HepG2 (cell line): ENCODE measurements around the gene ANO6. TPM values are rescaled to one million over a fixed set of nuclear protein-coding genes. Genes with fewer than 3 reads are reported as not detected.

ENCODE experiments used
- CEBPB ChIP-seq: IDR thresholded peaks from 2 replicates; pipeline ENCODE4 v1.6.1; 2011; ENCODE audit warnings: low read depth, low read length, improper control_type of control experiment, borderline replicate concordance
- CREM ChIP-seq, 2 experiments: sonication (generic) in 1 of 2; formaldehyde crosslinking in 1 of 2; IDR thresholded peaks; 2 replicates each; pipeline versions ENCODE4 v1.4.0 to v1.6.1; 2016 to 2020; ENCODE audit warnings: antibody characterized with exemption in 1 of 2, mild to moderate bottlenecking in 1 of 2, missing genetic modification reagents in 1 of 2
- DMAP1 ChIP-seq: IDR thresholded peaks from 2 replicates; pipeline ENCODE4 v1.6.1; 2016
- DNMT3B ChIP-seq: conservative IDR thresholded peaks from 2 replicates; pipeline ENCODE4 v1.6.1; 2016; ENCODE audit warnings: missing biosample characterization, control low read depth
- HOMEZ ChIP-seq: IDR thresholded peaks from 2 replicates; pipeline ENCODE4 v1.6.1; 2016; ENCODE audit warnings: low read depth
- HOXA3 ChIP-seq: sonication (generic); formaldehyde crosslinking; IDR thresholded peaks from 2 replicates; pipeline ENCODE4 v1.5.0; 2020; ENCODE audit warnings: missing genetic modification reagents
- HOXA5 ChIP-seq: sonication (generic); formaldehyde crosslinking; IDR thresholded peaks from 2 replicates; pipeline ENCODE4 v1.4.0; 2020; ENCODE audit warnings: missing genetic modification reagents
- MATR3 ChIP-seq: sonication (generic); formaldehyde crosslinking; IDR thresholded peaks from 2 replicates; pipeline ENCODE4 v1.4.0; 2020; ENCODE audit warnings: missing genetic modification reagents
- NFKBIZ ChIP-seq: IDR thresholded peaks from 2 replicates; pipeline ENCODE4 v1.6.1; 2018; ENCODE audit warnings: missing genetic modification reagents, missing compliant biosample characterization
- NR2F1 ChIP-seq, 2 experiments: fragments of 450-650 bp in 1 of 2; formaldehyde crosslinking in 1 of 2; IDR thresholded peaks; 2 replicates each; pipeline versions ENCODE4 v1.5.0 to v1.6.1; 2016 to 2020; ENCODE audit warnings: mild to moderate bottlenecking in 1 of 2, missing compliant biosample characterization in 1 of 2, missing genetic modification reagents in 1 of 2, moderate library complexity in 1 of 2
- NR2F2 ChIP-seq: IDR thresholded peaks from 2 replicates; pipeline ENCODE4 v1.6.1; 2012; ENCODE audit warnings: low read depth, inconsistent platforms, borderline replicate concordance
- REST ChIP-seq, 2 experiments: IDR thresholded peaks; 2 replicates each; pipeline ENCODE4 v1.6.1; 2011 to 2012; ENCODE audit warnings: low read length in 2 of 2, borderline replicate concordance in 1 of 2, low read depth in 1 of 2, mild to moderate bottlenecking in 1 of 2, moderate library complexity in 1 of 2
- SMARCE1 ChIP-seq: fragments of 450-650 bp; IDR thresholded peaks from 2 replicates; pipeline ENCODE4 v1.6.1; 2017; ENCODE audit warnings: borderline replicate concordance
- SOX6 ChIP-seq, 2 experiments: fragments of 450-650 bp in 1 of 2; sonication (generic) in 1 of 2; formaldehyde crosslinking in 1 of 2; IDR thresholded peaks; 2 replicates each; pipeline versions ENCODE4 v1.4.0 to v1.6.1; 2017 to 2020; ENCODE audit warnings: antibody characterized with exemption in 1 of 2, mild to moderate bottlenecking in 1 of 2, missing genetic modification reagents in 1 of 2
- STAG1 ChIP-seq: sonication (generic); formaldehyde crosslinking; IDR thresholded peaks from 2 replicates; pipeline ENCODE4 v1.4.0; 2020; ENCODE audit warnings: missing genetic modification reagents
- ZBTB7B ChIP-seq: sonication (generic); formaldehyde crosslinking; IDR thresholded peaks from 2 replicates; pipeline ENCODE4 v1.4.0; 2020; ENCODE audit warnings: missing genetic modification reagents
- ZNF501 ChIP-seq: sonication (generic); formaldehyde crosslinking; IDR thresholded peaks from 2 replicates; pipeline ENCODE4 v1.5.1; 2020; ENCODE audit warnings: mild to moderate bottlenecking, moderate library complexity, missing genetic modification reagents
- ZNF549 ChIP-seq: sonication (generic); formaldehyde crosslinking; IDR thresholded peaks from 2 replicates; pipeline ENCODE4 v1.5.0; 2020; ENCODE audit warnings: missing genetic modification reagents
- ZNF557 ChIP-seq: sonication (generic); formaldehyde crosslinking; IDR thresholded peaks from 2 replicates; pipeline ENCODE4 v1.4.0; 2020; ENCODE audit warnings: missing genetic modification reagents
- ZNF607 ChIP-seq: sonication (generic); formaldehyde crosslinking; IDR thresholded peaks from 2 replicates; pipeline ENCODE4 v1.5.1; 2020; ENCODE audit warnings: missing genetic modification reagents, mild to moderate bottlenecking, borderline replicate concordance
- ZNF792 ChIP-seq: IDR thresholded peaks from 2 replicates; pipeline ENCODE4 v1.6.1; 2016
- polyA plus RNA-seq, 8 experiments: library from polyadenylated mRNA; depleted of rRNA in 3 of 8; stranded (reverse) in 7 of 8; unstranded in 1 of 8; fragments of >200 nt; fragmentation: Illumina TruSeq in 4 of 8; extraction: Trizol in 4 of 8; gene quantifications; 2 replicates each; pipeline versions ENCODE4 v1.2.1 to v1.2.3, GENCODE V29; 2011 to 2016; ENCODE audit warnings: low read depth in 4 of 8, missing spikeins in 1 of 8, mixed read lengths in 1 of 8; ENCODE audit not compliant: insufficient read depth in 1 of 8
- total RNA-seq, 5 experiments: library from RNA; depleted of rRNA; stranded (reverse); fragments of >200 nt; fragmentation: Illumina TruSeq; extraction: Trizol; gene quantifications; 2 replicates each; pipeline ENCODE4 v1.2.3, GENCODE V29; 2016; ENCODE audit warnings: low read depth in 1 of 5
- TF ChIP-seq, protein P1 (sequence below): sonication (generic); formaldehyde crosslinking; IDR thresholded peaks from 2 replicates; pipeline ENCODE4 v1.4.0; 2020; ENCODE audit warnings: missing genetic modification reagents

ANO6 gene
- total and polyA plus RNA-seq, 2 of the 13 experiments (the other 11 are each of a cell fraction or from before 2014, with no cell fraction given): 37.8 to 57.1 TPM

GRCh38 chr12:45260104-45260815, 44.4 kb downstream of the ANO6 start (continued):
- TF ChIP-seq HOMEZ (CRISPR knock-in tag) (peak; percentile 94; the same call in 1 of the 2 replicates), SMARCE1 (no peak), DNMT3B (CRISPR knock-in tag) (no peak), CREM (IDR thresholded peaks at IDR 0.05) (peak; percentile 62; the same call in 1 of the 2 replicates), CREM (CRISPR knock-in tag; IDR thresholded peaks at IDR 0.05) (no peak), NR2F2 (peak; percentile 93), ZNF549 (no peak), ZNF557 (CRISPR knock-in tag) (no peak), MATR3 (CRISPR knock-in tag) (no peak), HOXA5 (CRISPR knock-in tag) (peak; percentile 71; the same call in 1 of the 2 replicates), CEBPB (peak; percentile 98), ZNF501 (peak; percentile 25; the same call in 1 of the 2 replicates), STAG1 (CRISPR knock-in tag) (peak; percentile 20; the same call in 1 of the 2 replicates), NR2F1 (CRISPR knock-in tag; IDR thresholded peaks at IDR 0.05) (peak; percentile 82 to 90), ZNF792 (CRISPR knock-in tag) (peak; percentile 90; the same call in 1 of the 2 replicates), SOX6 (IDR thresholded peaks at IDR 0.05) (no peak), SOX6 (CRISPR knock-in tag; IDR thresholded peaks at IDR 0.05) (peak; percentile 96), ZNF607 (CRISPR knock-in tag) (0 out of 2 replicates have a peak, but pooled peaks have one; percentile 14), DMAP1 (CRISPR knock-in tag) (peak; percentile 53; the same call in 1 of the 2 replicates), HOXA3 (CRISPR knock-in tag) (peak; percentile 67; the same call in 1 of the 2 replicates), ZBTB7B (CRISPR knock-in tag) (peak; percentile 93), NFKBIZ (CRISPR knock-in tag) (peak; percentile 87; the same call in 1 of the 2 replicates), REST (IDR thresholded peaks at IDR 0.05; ENCODE audit: borderline replicate concordance in 1 of 2, low read depth in 1 of 2, low read length in 2 of 2) (no peak)
- TF ChIP-seq, protein P1, sequence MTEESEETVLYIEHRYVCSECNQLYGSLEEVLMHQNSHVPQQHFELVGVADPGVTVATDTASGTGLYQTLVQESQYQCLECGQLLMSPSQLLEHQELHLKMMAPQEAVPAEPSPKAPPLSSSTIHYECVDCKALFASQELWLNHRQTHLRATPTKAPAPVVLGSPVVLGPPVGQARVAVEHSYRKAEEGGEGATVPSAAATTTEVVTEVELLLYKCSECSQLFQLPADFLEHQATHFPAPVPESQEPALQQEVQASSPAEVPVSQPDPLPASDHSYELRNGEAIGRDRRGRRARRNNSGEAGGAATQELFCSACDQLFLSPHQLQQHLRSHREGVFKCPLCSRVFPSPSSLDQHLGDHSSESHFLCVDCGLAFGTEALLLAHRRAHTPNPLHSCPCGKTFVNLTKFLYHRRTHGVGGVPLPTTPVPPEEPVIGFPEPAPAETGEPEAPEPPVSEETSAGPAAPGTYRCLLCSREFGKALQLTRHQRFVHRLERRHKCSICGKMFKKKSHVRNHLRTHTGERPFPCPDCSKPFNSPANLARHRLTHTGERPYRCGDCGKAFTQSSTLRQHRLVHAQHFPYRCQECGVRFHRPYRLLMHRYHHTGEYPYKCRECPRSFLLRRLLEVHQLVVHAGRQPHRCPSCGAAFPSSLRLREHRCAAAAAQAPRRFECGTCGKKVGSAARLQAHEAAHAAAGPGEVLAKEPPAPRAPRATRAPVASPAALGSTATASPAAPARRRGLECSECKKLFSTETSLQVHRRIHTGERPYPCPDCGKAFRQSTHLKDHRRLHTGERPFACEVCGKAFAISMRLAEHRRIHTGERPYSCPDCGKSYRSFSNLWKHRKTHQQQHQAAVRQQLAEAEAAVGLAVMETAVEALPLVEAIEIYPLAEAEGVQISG: peak; percentile 62; the same call in 1 of the 2 replicates
